NCI-H187 treated with DMSO at 0.1 percent for 48 hours (cell line): ENCODE measurements around the gene GLDC.
"Not testable (repeated sequence)": the region's sequence is repeated elsewhere in the genome, so short reads cannot be mapped to it uniquely, and the experiment has no call there.

Experiments used
- DNase-seq: peaks from one replicate; lab custom pipeline; 2025; lab: John Stamatoyannopoulos, UW

GLDC gene

GRCh38 chr9:6566409-6567139, 79.0 kb downstream of the GLDC start:
- no peak for DNase-seq

GRCh38 chr9:6565312-6565711, 80.2 kb downstream of the GLDC start:
- DNase-seq, result no peak

GRCh38 chr9:6564868-6565267, 80.7 kb downstream of the GLDC start:
- DNase-seq, result no peak

GRCh38 chr9:6564360-6564759, 81.2 kb downstream of the GLDC start:
- no peak for DNase-seq

- no peak for DNase-seq
Measured at GRCh38 chr9:6562871-6563430, 82.6 kb downstream of the GLDC start.

GRCh38 chr9:6562201-6562600, 83.3 kb downstream of the GLDC start:
- DNase-seq, result no peak

GRCh38 chr9:6557883-6558616, 87.5 kb downstream of the GLDC start:
- peak; percentile 13 for DNase-seq

- no peak for DNase-seq
Measured at GRCh38 chr9:6553866-6554265, 91.7 kb downstream of the GLDC start.

- DNase-seq, result no peak
Measured at GRCh38 chr9:6552498-6553121, 92.9 kb downstream of the GLDC start.

- no peak for DNase-seq
Measured at GRCh38 chr9:6552033-6552432, 93.5 kb downstream of the GLDC start.

- no peak for DNase-seq
Measured at GRCh38 chr9:6551136-6551535, 94.4 kb downstream of the GLDC start.

- DNase-seq, result peak; percentile 53
Measured at GRCh38 chr9:6549106-6549800, 96.3 kb downstream of the GLDC start.

- DNase-seq, result no peak
Measured at GRCh38 chr9:6545017-6545691, 100.4 kb downstream of the GLDC start.

- DNase-seq, result peak; percentile 10
Measured at GRCh38 chr9:6543204-6543603, 102.3 kb downstream of the GLDC start.

- not testable (repeated sequence) for DNase-seq
Measured at GRCh38 chr9:6542617-6543016, 102.9 kb downstream of the GLDC start.

- no peak for DNase-seq
Measured at GRCh38 chr9:6538666-6539071, 106.9 kb downstream of the GLDC start.

GRCh38 chr9:6535594-6535993, 109.9 kb downstream of the GLDC start:
- DNase-seq, result no peak

- no peak for DNase-seq
Measured at GRCh38 chr9:6525326-6526045, 120.0 kb downstream of the GLDC start.

- no peak for DNase-seq
Measured at GRCh38 chr9:6522263-6522662, 123.3 kb downstream of the GLDC start.

- no peak for DNase-seq
Measured at GRCh38 chr9:6512085-6512657, 133.4 kb downstream of the GLDC start.

GRCh38 chr9:6506571-6506970, 139.0 kb downstream of the GLDC start:
- no peak for DNase-seq
